HG02642 (cell line): ENCODE results near the gene TTC7B.

Experiments
- ATAC-seq: cut with Tn5 transposase; IDR thresholded peaks from one replicate; pipeline ENCODE4 v1.9.1; 2021; ENCODE audit warnings: mild to moderate bottlenecking; ENCODE audit not compliant: unreplicated experiment, poor library complexity

Gene TTC7B

GRCh38 chr14:90682615-90683014 is 133.6 kb downstream of the TTC7B start:
- ATAC-seq: no peak

- ATAC-seq: no peak
Measured at GRCh38 chr14:90681929-90682328, 134.3 kb downstream of the TTC7B start.

GRCh38 chr14:90678846-90679362 is 137.3 kb downstream of the TTC7B start:
- no peak for ATAC-seq

GRCh38 chr14:90678420-90678819 is 137.8 kb downstream of the TTC7B start:
- ATAC-seq: no peak

GRCh38 chr14:90677484-90678050 is 138.7 kb downstream of the TTC7B start:
- ATAC-seq: no peak

- no peak for ATAC-seq
Measured at GRCh38 chr14:90676912-90677311, 139.3 kb downstream of the TTC7B start.

GRCh38 chr14:90676356-90676755 is 139.9 kb downstream of the TTC7B start:
- no peak for ATAC-seq

- no peak for ATAC-seq
Measured at GRCh38 chr14:90675399-90675798, 140.8 kb downstream of the TTC7B start.

GRCh38 chr14:90674716-90675115 is 141.5 kb downstream of the TTC7B start:
- no peak for ATAC-seq

- ATAC-seq: no peak
Measured at GRCh38 chr14:90674043-90674670, 142.1 kb downstream of the TTC7B start.

GRCh38 chr14:90671382-90672234 is 144.6 kb downstream of the TTC7B start:
- ATAC-seq: no peak

- ATAC-seq: no peak
Measured at GRCh38 chr14:90669731-90670130, 146.5 kb downstream of the TTC7B start.

GRCh38 chr14:90666571-90666970 is 149.7 kb downstream of the TTC7B start:
- no peak for ATAC-seq

- no peak for ATAC-seq
Measured at GRCh38 chr14:90665321-90666000, 150.8 kb downstream of the TTC7B start.

GRCh38 chr14:90664911-90665310 is 151.3 kb downstream of the TTC7B start:
- no peak for ATAC-seq

- no peak for ATAC-seq
Measured at GRCh38 chr14:90663680-90664079, 152.6 kb downstream of the TTC7B start.

GRCh38 chr14:90663140-90663539 is 153.1 kb downstream of the TTC7B start:
- no peak for ATAC-seq

- no peak for ATAC-seq
Measured at GRCh38 chr14:90661866-90662265, 154.4 kb downstream of the TTC7B start.

- ATAC-seq: no peak
Measured at GRCh38 chr14:90660865-90661570, 155.2 kb downstream of the TTC7B start.

GRCh38 chr14:90659156-90659555 is 157.1 kb downstream of the TTC7B start:
- no peak for ATAC-seq
